Lower leg skin (tissue), 3 donors: ENCODE results near the gene TAGLN3.

Experiments used
- CTCF ChIP-seq, 3 donors: fragments of 450-650 bp; IDR thresholded peaks; one replicate each; pipeline ENCODE4 v1.5.1; 2016; ENCODE audit warnings: antibody characterized with exemption in 3 of 3, mild to moderate bottlenecking in 3 of 3, moderate library complexity in 2 of 3
- POLR2A ChIP-seq, 2 donors: fragments of 450-650 bp; IDR thresholded peaks; one replicate each; pipeline ENCODE4 v1.6.1; 2016 to 2017; ENCODE audit warnings: antibody characterized with exemption in 2 of 2, mild to moderate bottlenecking in 1 of 2, moderate library complexity in 1 of 2

DNA sequence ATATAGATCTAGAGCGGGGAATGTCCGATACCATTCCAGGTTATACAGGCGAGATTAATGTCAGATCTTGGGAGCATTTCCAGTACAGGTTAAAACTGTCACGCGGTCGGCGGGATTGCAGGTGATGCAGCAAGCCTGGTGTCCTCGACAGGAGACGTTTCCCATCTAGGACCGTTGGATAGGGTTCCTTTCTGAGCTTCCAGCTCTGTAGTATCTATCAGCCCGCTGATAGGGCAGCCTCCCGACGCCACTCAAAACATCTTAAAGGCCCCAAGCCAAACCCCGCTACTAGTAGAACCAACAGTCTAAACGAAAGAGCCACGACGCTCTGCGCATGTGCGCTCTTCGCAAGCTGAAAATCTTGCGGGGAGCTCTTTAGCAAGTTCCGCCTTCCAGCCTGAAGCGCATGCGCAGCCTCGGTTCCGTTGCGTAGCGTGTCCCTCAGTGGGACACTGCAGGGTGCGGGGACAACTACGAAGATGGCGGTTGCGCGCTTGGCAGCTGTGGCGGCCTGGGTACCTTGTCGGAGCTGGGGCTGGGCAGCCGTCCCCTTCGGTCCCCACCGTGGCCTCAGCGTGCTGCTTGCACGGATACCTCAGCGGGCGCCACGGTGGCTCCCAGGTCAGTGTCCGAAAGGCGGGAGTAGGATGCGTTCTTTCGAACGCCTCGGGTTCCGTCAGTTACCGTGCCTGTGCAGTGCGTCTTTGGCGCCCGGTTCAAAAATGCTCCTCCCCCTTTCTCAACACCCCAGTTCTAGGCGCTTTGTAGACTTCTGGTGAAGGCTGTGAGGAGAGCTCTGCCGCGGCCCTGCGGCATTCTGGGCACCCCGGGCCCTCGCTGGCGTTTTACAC, 19.9 kb upstream of the TAGLN3 start, which contains the start of gene ABHD10:
- no peak for TF ChIP-seq CTCF (IDR thresholded peaks at IDR 0.05)
- TF ChIP-seq POLR2A (IDR thresholded peaks at IDR 0.05) = peak in 1 of 2 donors; percentile 56
